Glutamatergic neuron (in vitro differentiated cells): ENCODE results near the gene TMEM51. TPM values are rescaled to one million over a fixed set of nuclear protein-coding genes. Genes with fewer than 3 reads are reported as not detected.

ENCODE experiments used
- DNase-seq: peaks from one replicate; pipeline ENCODE4 v3.0.0; 2022
- H3K27ac Mint-ChIP-seq: one replicate; pipeline ENCODE4 v1.8.0; 2020; ENCODE audit warnings: mild to moderate bottlenecking, mixed read lengths, inconsistent platforms; ENCODE audit not compliant: unreplicated experiment
- H3K27me3 Mint-ChIP-seq: one replicate; pipeline ENCODE4 v1.8.0; 2020; ENCODE audit warnings: mild to moderate bottlenecking, moderate library complexity, mixed read lengths, inconsistent platforms; ENCODE audit not compliant: unreplicated experiment
- H3K36me3 Mint-ChIP-seq: one replicate; pipeline ENCODE4 v1.8.0; 2020; ENCODE audit warnings: mild to moderate bottlenecking, mixed read lengths, inconsistent platforms; ENCODE audit not compliant: unreplicated experiment
- H3K4me1 Mint-ChIP-seq: one replicate; pipeline ENCODE4 v1.8.0; 2020; ENCODE audit warnings: mild to moderate bottlenecking, low read depth, mixed read lengths, inconsistent platforms; ENCODE audit not compliant: unreplicated experiment
- H3K4me3 Mint-ChIP-seq: one replicate; pipeline ENCODE4 v1.8.0; 2020; ENCODE audit warnings: mild to moderate bottlenecking, mixed read lengths, inconsistent platforms; ENCODE audit not compliant: unreplicated experiment
- H3K9me3 Mint-ChIP-seq: one replicate; pipeline ENCODE4 v1.8.0; 2020; ENCODE audit warnings: mild to moderate bottlenecking, moderate library complexity, mixed read lengths, inconsistent platforms; ENCODE audit not compliant: unreplicated experiment
- total RNA-seq: library from RNA; stranded (reverse); fragmentation: NEBNext Ultra II Directional; extraction: Animal tissue kit (Norgen Biotek cat#: 25700); gene quantifications from one replicate; pipeline ENCODE4 v1.2.1, GENCODE V29; 2021; ENCODE audit not compliant: unreplicated experiment
- TF ChIP-seq, protein P1 (sequence below): fragments of 200-600 bp; sonication (generic); IDR thresholded peaks from one replicate; pipeline ENCODE4 v1.5.0; 2021; ENCODE audit not compliant: partially characterized antibody, unreplicated experiment

The TMEM51 gene
- total RNA-seq, 1 donor from 2014 or later = 3.2 TPM

- no peak for DNase-seq
- TF ChIP-seq, protein P1, sequence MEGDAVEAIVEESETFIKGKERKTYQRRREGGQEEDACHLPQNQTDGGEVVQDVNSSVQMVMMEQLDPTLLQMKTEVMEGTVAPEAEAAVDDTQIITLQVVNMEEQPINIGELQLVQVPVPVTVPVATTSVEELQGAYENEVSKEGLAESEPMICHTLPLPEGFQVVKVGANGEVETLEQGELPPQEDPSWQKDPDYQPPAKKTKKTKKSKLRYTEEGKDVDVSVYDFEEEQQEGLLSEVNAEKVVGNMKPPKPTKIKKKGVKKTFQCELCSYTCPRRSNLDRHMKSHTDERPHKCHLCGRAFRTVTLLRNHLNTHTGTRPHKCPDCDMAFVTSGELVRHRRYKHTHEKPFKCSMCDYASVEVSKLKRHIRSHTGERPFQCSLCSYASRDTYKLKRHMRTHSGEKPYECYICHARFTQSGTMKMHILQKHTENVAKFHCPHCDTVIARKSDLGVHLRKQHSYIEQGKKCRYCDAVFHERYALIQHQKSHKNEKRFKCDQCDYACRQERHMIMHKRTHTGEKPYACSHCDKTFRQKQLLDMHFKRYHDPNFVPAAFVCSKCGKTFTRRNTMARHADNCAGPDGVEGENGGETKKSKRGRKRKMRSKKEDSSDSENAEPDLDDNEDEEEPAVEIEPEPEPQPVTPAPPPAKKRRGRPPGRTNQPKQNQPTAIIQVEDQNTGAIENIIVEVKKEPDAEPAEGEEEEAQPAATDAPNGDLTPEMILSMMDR = no peak
- H3K27me3 Mint-ChIP-seq = peaks cover 5% of the 10 kb centered on the region
- H3K4me3 Mint-ChIP-seq = no peak overlapping the region
- H3K27ac Mint-ChIP-seq = no peak overlapping the region
- H3K36me3 Mint-ChIP-seq = peaks cover 5% of the 10 kb centered on the region
- no peaks in the 10 kb centered on the region for H3K9me3 Mint-ChIP-seq
- peaks cover 8% of the 10 kb centered on the region for H3K4me1 Mint-ChIP-seq
These were observed 64.1 kb downstream of the TMEM51 start for GRCh38 chr1:15217654-15218053.

- Mint-ChIP-seq H3K4me3 (no peak overlapping the region), H3K4me1 (no peaks in the 10 kb centered on the region), H3K9me3 (no peaks in the 10 kb centered on the region), H3K27me3 (peaks cover 5% of the 10 kb centered on the region), H3K27ac (no peak overlapping the region), H3K36me3 (peaks cover 5% of the 10 kb centered on the region)
- TF ChIP-seq, protein P1 = no peak
- no peak for DNase-seq
These were observed 65.0 kb downstream of the TMEM51 start for GRCh38 chr1:15218287-15219279.

DNA sequence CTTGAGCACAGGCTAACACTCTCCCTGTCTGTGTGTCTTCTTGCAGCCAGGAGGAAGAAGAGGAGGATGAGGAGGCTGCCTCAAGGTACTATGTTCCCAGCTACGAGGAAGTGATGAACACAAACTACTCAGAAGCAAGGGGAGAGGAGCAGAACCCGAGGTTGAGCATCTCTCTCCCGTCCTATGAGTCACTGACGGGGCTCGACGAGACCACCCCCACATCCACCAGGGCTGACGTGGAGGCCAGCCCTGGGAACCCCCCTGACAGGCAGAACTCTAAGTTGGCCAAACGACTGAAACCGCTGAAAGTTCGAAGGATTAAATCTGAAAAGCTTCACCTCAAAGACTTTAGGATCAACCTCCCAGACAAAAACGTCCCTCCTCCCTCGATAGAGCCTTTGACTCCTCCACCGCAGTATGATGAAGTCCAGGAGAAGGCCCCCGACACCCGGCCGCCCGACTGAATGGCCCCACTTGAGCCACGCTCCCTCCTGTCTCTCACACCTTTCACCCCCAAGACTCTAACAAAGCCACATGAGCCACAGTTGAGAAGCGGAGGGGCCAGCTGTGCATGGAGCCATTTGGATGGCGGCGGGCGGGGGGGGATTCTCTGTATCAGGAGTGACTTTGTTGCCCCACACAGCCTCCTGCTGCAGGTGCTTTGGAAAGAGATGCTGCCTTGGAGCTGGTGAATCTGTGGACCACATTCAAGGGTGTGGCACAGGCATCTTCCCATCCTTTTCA, 65.9 kb downstream of the TMEM51 start:
- no peak overlapping the region for H3K27ac Mint-ChIP-seq
- H3K4me1 Mint-ChIP-seq = no peaks in the 10 kb centered on the region
- H3K9me3 Mint-ChIP-seq = no peaks in the 10 kb centered on the region
- H3K36me3 Mint-ChIP-seq = peaks cover 5% of the 10 kb centered on the region
- H3K27me3 Mint-ChIP-seq = peaks cover 5% of the 10 kb centered on the region
- no peak for DNase-seq
- H3K4me3 Mint-ChIP-seq = no peak overlapping the region
- TF ChIP-seq, protein P1 = no peak

GRCh38 chr1:15220024-15220392, 66.5 kb downstream of the TMEM51 start:
- H3K36me3 Mint-ChIP-seq = peaks cover 5% of the 10 kb centered on the region

More at GRCh38 chr1:15220024-15220392, 66.5 kb downstream of the TMEM51 start:
- Mint-ChIP-seq H3K9me3 (peaks cover 4% of the 10 kb centered on the region), H3K27ac (no peak overlapping the region), H3K4me3 (no peak overlapping the region), H3K4me1 (no peaks in the 10 kb centered on the region), H3K27me3 (peaks cover 5% of the 10 kb centered on the region)
- no peak for DNase-seq
- TF ChIP-seq, protein P1 = no peak
